Peyer's patch (tissue), 4 donors: ENCODE results near the gene RFXANK. TPM values are rescaled to one million over a fixed set of nuclear protein-coding genes. Genes with fewer than 3 reads are reported as not detected.

Experiments
- DNase-seq, 3 donors: peaks; one replicate each; pipeline ENCODE4 v3.0.0-alpha.2; 2017 to 2019
- H3K27ac ChIP-seq, 4 donors: fragments of 200-600 bp; sonication (generic); one replicate each; pipeline ENCODE4 v1.5.1; 2016 to 2019
- H3K27me3 ChIP-seq, 2 donors: fragments of 200-600 bp; sonication (generic); one replicate each; pipeline ENCODE4 v1.5.1; 2019
- H3K36me3 ChIP-seq, 3 donors: fragments of 200-600 bp; sonication (generic); one replicate each; pipeline ENCODE4 v1.5.1; 2016 to 2019
- H3K4me1 ChIP-seq, 4 donors: fragments of 200-600 bp; sonication (generic); one replicate each; pipeline ENCODE4 v1.5.1; 2016 to 2019
- H3K4me3 ChIP-seq, 4 donors: fragments of 200-600 bp; sonication (generic); 1 replicate in 3 of 4; 2 replicates in 1 of 4; pipeline ENCODE4 v1.5.1; 2016 to 2019; ENCODE audit warnings: mild to moderate bottlenecking in 1 of 4
- H3K9me3 ChIP-seq, 4 donors: fragments of 200-600 bp; sonication (generic); one replicate each; pipeline ENCODE4 v1.5.1; 2016 to 2019; ENCODE audit warnings: mild to moderate bottlenecking in 1 of 4
- POLR2A ChIP-seq, 2 donors: fragments of 450-650 bp; IDR thresholded peaks; one replicate each; pipeline ENCODE4 v1.5.1; 2017; ENCODE audit warnings: antibody characterized with exemption in 2 of 2, mild to moderate bottlenecking in 2 of 2, moderate library complexity in 2 of 2
- small RNA-seq, 2 donors: library from RNA; depleted of rRNA; stranded (forward); fragments of <200 nt; gene quantifications; one replicate each; pipeline ENCODE3, GENCODE V24; 2016
- total RNA-seq, 4 donors: library from RNA; depleted of rRNA; stranded (reverse); fragments of >200 nt; gene quantifications; one replicate each; pipeline ENCODE4 v1.1.0, GENCODE V29; 2016
- TF ChIP-seq, protein P1 (sequence below), 6 experiments: fragments of 450-650 bp in 4 of 6; fragments of 200-600 bp in 2 of 6; sonication (generic) in 1 of 6; IDR thresholded peaks; one replicate each; pipeline ENCODE4 v1.5.1; 2017 to 2019; ENCODE audit warnings: antibody characterized with exemption in 6 of 6, mild to moderate bottlenecking in 3 of 6, moderate library complexity in 1 of 6

The RFXANK gene
- total RNA-seq, 4 donors from 2014 or later, result 18.2 to 75.1 (median 51.9) TPM

DNA sequence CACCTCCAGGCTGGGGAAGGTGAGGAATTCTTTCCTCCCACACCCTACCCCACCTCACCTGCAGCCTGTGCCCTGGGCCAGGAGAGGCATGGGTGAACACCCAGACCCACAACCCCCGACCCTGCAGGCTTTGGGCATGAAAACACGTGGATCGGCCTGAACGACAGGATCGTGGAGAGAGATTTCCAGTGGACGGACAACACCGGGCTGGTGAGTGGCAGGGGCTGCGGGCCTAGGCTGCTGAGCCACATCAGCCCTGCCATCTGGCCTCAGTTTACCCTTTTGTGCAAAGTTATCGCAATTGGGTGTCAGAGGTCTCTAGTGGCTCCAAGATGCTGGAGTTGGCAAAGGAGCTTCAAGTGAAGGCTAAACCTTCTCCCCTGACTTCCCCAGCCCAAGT, 48.4 kb downstream of the RFXANK start:
- Histone ChIP-seq H3K27ac (no peak overlapping the region), H3K36me3 (no peaks in the 10 kb centered on the region), H3K27me3 (no peaks in the 10 kb centered on the region), H3K4me3 (no peak overlapping the region), H3K4me1 (no peaks in the 10 kb centered on the region), H3K9me3 (peaks cover 0 to 2% (median under 1%) of the 10 kb centered on the region in 4 donors)
- TF ChIP-seq, protein P1, sequence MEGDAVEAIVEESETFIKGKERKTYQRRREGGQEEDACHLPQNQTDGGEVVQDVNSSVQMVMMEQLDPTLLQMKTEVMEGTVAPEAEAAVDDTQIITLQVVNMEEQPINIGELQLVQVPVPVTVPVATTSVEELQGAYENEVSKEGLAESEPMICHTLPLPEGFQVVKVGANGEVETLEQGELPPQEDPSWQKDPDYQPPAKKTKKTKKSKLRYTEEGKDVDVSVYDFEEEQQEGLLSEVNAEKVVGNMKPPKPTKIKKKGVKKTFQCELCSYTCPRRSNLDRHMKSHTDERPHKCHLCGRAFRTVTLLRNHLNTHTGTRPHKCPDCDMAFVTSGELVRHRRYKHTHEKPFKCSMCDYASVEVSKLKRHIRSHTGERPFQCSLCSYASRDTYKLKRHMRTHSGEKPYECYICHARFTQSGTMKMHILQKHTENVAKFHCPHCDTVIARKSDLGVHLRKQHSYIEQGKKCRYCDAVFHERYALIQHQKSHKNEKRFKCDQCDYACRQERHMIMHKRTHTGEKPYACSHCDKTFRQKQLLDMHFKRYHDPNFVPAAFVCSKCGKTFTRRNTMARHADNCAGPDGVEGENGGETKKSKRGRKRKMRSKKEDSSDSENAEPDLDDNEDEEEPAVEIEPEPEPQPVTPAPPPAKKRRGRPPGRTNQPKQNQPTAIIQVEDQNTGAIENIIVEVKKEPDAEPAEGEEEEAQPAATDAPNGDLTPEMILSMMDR (IDR thresholded peaks at IDR 0.05), result no peak
- no peak for TF ChIP-seq POLR2A (IDR thresholded peaks at IDR 0.05)
- DNase-seq, result no peak

DNA sequence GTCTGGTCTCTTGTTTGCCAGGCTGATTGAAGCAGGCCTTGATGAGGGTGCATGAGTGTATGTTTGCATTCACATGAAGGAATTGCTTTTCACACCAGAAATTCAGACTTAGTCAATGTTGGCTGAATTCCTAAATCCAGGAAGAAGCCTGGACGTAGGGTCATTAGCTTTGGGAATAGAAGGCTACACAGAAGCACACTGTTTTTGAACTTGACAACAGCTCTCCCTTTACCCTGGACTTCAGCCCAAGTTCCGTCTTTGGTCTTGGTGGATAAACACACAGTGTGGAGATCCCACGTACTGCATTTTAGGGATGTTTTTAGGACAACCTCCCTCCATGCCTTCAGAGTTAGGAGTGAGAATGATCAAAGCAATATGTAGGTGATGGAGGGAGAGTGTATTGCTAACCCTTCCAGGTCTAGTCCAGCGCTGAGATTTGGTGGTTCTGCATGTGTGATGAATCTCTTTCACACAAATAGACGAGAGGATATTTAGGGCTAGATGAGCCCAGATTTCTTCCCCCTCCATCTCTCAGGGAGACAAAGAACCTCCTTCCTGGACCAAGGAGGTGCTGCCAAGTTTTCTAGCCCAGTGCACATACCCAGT, 58.2 kb downstream of the RFXANK start:
- Histone ChIP-seq H3K4me1 (no peaks in the 10 kb centered on the region), H3K36me3 (no peaks in the 10 kb centered on the region), H3K27ac (no peak overlapping the region), H3K9me3 (no peaks in the 10 kb centered on the region), H3K4me3 (no peak overlapping the region), H3K27me3 (no peaks in the 10 kb centered on the region)
- DNase-seq, result no peak
- no peak for TF ChIP-seq POLR2A (IDR thresholded peaks at IDR 0.05)
- TF ChIP-seq, protein P1 (IDR thresholded peaks at IDR 0.05), result no peak

Small RNA genes lying within 50 kb of the gene (small RNA-seq; reads per million reads assigned to genes)
- gene RNU6-1028P, result 0 reads per million in 2 donors

Other genes with a start within 250 kb of the RFXANK start
- 100 to 1,000 TPM in 1 of 4 donors, 10 to 100 TPM in 3; 32.9 to 157 (median 75.8) TPM for gene SUGP2, start 158.7 kb upstream of the RFXANK start, total RNA-seq
- 10 to 100 TPM; 18.2 to 26.3 (median 24.5) TPM for gene ARMC6, start 158.7 kb upstream of the RFXANK start, total RNA-seq
- 10 to 100 TPM; 11.2 to 24.8 (median 13.2) TPM for gene SLC25A42, start 128.3 kb upstream of the RFXANK start, total RNA-seq
- 10 to 100 TPM; 15.9 to 26.4 (median 18.7) TPM for gene TMEM161A, start 53.8 kb upstream of the RFXANK start, total RNA-seq
- 1 to 10 TPM in 2 of 4 donors, not detected in 2; 5.0 to 7.4 TPM for gene MEF2B, start 22.0 kb upstream of the RFXANK start, total RNA-seq
- 10 to 100 TPM; 17.2 to 32.2 (median 22.1) TPM for gene BORCS8, start 106 bp upstream of the RFXANK start, total RNA-seq
- 10 to 100 TPM in 2 of 4 donors, 1 to 10 TPM in 2; 5.0 to 11.6 (median 8.7) TPM for gene NR2C2AP, start 11.2 kb downstream of the RFXANK start, total RNA-seq
- gene NCAN, start 19.7 kb downstream of the RFXANK start, total RNA-seq, result not detected
- gene TM6SF2, start 81.0 kb downstream of the RFXANK start, total RNA-seq, result 100 to 1,000 TPM in 3 of 4 donors, 10 to 100 TPM in 1; 31.4 to 534 (median 463) TPM
- gene SUGP1, start 128.3 kb downstream of the RFXANK start, total RNA-seq, result 10 to 100 TPM; 49.5 to 58.6 (median 55.2) TPM
- gene MAU2, start 128.6 kb downstream of the RFXANK start, total RNA-seq, result 100 to 1,000 TPM in 3 of 4 donors, 10 to 100 TPM in 1; 79.3 to 160 (median 130) TPM
- gene GATAD2A, start 213.4 kb downstream of the RFXANK start, total RNA-seq, result 10 to 100 TPM; 67.8 to 99.9 (median 79.8) TPM